Hippocampal formation (tissue), 2 donors: Measurements from ENCODE around the gene APLF.
"Not testable (repeated sequence)": the region's sequence is repeated elsewhere in the genome, so short reads cannot be mapped to it uniquely, and the experiment has no call there.

Source experiments
- DNase-seq, 2 donors: peaks; one replicate each; lab custom pipeline; 2025; lab: John Stamatoyannopoulos, UW

Gene APLF

DNA sequence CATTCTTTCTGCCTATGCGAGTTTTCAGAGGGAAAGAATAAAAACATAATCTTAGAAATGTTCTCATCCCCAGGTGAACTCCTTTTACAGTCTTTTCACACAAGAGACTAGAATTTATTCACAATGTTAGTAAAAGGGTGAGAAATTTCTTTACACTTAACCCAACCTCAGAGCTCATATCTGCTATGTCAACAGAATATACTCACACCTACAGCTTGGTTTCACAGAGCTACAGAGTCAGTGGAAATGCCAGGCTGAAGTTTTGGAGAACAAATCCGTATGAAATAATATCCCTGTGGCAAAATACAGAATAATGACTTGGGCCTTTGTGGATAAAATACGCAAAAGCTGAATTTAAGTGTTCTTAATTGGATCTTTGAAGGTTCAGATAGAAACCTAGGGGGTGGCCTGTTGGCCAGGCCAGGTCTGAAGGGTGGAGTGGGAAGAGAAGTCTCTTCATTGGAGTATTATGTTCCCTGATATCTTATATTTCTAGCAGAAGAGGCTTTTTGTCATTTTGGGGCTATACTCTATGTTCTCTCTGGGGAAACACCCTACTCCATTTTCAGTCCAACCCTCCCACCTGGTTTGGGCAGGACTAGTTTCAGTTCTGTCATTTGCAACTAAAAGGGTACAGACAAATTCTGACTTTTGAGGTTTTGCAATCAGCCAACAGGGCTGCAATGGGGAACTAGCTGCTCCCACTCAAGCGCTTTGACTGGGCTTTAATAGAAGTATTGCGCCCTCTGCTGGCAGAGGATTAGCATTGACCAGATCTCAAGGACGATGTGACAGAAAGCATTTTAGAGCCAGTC is 26.0 kb upstream of the APLF start:
- DNase-seq: peak; percentile 72 to 91

DNA sequence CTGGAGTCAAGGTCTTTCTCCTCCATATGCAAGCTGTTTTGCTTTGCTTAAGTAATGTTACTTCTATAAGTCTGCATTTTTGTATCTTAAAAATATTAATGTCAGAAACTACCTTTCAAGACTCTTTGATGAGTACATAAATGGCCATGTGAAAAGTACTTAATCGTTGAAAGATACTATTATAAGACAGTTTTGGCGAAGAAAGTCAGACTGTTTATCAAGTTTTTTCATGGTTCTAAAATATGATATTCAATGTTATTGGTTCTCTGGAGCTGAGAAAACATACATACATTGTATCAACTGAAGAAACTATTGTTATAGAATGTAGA is 25.4 kb upstream of the APLF start:
- DNase-seq: no peak

DNA sequence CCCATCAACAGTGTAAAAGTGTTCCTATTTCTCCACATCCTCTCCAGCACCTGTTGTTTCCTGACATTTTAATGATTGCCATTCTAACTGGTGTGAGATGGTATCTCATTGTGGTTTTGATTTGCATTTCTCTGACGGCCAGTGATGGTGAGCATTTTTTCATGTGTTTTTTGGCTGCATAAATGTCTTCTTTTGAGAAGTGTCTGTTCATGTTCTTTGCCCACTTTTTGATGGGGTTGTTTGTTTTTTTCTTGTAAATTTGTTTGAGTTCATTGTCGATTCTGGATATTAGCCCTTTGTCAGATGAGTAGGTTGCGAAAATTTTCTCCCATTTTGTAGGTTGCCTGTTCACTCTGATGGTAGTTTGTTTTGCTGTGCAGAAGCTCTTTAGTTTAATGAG is 21.0 kb upstream of the APLF start:
- DNase-seq: not testable (repeated sequence)

DNA sequence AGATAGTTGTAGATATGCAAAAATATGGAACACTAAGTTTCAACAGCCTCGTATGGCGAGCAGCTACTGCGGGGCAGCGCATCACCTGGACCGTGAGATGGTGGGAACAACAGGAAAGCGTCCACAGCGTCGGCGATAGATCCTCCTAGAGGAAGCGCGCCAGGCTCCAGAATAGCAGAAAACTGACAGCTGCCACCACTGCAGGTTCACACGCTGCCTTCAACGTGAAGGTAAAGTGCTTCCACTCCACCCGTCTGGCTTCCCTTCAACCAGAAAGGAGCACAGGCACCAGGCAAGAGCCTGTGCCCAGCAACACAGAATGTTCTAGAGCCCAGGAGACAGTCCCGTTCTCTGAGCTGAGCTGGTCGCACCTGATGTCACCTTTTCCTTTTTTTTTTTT is 20.3 kb upstream of the APLF start:
- no peak for DNase-seq

DNA sequence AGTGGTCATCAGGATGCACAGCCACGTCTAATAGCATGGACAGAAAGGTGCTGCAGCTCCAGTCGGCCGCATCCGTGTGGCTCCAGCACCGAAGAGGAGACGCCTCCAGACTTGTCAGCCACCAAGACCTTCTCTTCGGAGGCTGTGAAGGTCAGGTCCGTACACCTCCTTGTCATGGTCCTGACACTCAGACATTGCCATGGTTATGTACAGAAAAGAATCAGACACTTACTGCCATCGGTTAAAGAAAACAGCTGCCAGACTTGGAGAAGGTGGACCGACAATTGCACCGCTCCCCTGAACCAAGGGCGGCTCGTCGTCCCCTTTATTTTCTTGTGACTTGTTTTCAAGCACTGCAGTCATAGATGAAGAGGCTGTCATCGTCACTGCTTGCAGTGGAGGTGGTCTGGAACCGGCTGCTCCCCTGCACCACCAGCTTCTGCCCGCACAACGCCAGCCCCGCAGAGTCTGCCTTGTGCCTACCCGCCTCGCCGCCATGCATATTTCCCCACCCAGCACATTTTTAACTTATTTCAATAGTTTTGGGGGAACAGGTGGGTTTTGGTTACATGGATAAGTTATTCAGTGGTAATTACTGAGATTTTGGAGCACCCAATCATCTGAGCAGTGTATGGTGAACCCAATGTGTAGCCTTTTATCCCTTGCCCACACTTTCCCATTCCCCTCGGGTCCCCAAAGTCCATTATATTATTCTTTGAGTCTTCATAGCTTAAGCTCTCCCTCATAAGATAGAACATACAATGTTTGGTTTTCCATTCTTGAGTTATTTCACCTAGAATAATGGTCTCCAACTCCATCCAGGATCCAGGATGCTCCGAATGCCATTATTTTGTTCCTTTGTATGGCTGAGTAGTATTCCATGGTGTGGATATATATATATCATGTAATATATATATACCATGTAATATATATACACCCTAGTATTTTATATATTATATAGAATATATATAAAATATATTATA is 18.4 kb upstream of the APLF start:
- DNase-seq: no peak

DNA sequence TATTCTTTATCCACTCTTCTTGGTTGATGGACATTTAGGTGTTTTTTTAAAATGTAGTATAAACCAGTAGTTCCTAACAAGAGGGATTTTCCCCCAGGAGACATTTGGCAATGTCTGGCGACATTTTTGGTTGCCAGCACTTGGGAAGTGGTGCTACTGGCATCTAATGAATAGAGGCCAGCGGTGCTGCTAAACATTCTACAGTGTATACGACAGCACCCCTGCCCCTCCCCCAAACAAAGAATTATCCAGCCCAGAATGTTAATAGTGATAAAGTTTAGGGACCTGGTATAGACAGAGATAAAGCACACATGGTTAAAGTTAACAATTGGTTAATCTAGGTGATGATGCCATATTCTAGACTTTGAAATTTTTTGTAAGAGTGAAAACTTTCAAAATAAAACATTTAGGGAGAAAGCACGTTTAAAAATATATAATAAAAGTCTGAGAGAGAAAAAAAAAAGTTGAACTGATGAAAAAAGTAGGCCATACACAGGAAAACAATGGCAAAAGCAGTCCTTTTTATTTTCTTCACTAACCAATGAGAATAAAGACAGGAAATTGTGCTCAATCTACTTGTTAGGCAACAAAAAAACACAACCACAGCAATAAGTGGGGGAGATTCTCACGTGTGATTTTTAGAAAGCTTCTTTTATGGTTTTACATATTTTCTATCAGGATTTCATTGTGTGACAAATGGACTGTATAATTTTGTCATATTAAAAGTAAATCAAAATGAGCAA is 15.1 kb upstream of the APLF start:
- DNase-seq: no peak

DNA sequence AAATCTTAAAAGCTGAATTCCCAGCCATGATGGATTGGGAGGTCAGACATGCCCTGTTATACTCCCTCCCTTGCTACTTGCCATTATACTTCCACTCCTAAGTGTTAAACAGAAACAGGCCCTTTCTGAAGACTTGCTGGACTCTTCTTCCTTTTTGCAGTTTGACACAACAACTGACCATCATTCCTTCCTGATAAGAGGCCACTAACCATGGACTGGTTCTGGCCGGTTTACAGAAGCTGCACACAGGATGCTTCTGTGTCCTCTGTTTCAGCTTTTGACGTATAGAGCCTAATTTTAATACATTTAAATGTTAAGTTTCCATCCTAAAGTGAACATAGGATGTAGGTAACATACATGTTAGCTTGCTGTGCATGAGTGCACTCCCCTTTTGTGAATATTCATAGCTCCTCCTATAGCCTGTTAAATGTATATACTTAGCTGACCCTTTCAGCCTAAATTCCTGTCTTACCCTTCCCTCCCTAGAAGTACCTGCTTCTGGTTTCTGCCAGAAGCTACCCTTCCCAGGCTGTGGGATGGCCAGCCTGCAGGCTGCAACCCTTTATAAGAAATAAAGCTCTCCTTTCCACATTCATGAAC is 13.5 kb upstream of the APLF start:
- no peak for DNase-seq

DNA sequence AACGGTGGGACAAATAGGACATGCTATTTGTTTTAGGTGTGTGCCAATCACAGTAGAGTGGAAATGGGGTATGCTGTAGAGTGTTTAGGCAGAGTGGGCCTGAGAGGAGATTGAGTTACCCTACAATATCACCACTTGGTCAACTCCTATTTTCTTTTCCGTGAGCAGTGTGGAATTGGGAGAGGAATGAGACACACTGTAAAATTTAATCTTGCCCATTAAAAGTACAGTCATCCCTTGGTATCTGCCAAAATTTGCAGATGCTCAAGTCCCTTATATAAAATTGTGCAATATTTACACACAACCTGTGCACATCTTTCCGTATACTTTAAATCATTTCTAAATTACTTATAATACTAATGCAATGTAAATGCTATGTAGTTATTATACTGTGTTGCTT is 12.7 kb upstream of the APLF start:
- no peak for DNase-seq

DNA sequence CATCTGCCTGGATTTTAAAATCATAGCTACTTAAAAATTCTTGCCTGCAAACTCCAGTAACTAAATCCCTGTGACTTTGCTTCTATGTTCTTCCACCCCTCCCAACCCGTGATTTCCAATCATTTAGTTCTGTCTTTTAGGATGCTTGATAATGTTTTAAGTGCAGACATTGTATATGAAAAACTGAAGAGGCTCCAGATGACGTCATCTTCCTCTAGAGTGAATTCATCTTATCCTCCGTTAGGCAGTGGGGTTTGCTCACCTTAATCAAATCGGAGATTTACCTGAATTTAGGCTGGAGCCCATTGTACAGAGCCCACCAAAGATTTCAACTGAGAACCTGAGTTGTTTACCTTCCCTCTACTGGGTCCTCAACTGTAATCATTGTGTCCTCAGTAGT is 11.2 kb upstream of the APLF start:
- DNase-seq: no peak

DNA sequence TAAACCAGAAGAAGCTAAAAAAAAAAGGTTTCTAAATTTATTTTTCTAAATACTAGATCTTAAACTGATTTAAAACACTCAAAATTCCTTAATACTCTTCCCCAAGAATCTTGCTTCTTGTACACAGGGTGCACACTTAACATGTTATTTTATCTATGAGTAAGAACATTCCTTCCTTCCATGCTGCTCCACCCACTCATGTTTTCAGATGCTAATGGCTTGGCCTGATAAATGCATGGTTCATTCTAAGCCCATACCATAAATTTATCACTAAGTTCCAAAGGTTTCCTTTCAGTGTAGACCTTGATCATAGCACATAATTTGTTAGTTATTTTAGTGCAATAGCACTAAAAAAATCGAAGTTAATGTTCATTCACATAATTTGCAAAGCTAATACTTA is 8.4 kb upstream of the APLF start:
- no peak for DNase-seq

DNA sequence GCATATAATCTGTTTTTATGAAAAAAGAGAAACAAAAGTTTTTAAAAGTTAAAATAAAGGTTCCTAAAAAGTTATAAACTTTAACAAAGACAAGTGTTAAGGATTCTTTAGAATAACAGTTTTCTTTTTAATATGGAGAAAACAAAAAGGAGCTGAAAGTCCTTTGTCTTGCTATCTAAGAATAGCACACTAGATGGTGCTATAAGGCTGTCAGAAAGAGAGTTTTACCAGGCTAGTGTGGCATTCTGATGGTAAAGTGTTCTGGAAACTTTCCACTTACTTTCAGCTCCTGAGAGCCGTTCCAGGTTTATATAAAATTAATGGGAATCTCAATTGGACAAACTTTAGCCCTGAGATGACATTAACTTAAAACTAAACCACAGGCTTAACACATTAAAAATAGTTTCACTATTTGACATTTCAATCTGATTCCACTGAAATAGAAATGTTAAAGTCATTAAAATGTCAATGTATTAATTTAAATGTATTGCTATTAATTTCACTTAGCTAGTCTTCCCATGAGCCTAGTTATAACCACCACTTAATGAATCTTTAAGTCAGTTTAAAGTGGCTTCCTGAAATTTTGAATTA is 4.0 kb upstream of the APLF start:
- peak in 1 of 2 donors; percentile 72 for DNase-seq

DNA sequence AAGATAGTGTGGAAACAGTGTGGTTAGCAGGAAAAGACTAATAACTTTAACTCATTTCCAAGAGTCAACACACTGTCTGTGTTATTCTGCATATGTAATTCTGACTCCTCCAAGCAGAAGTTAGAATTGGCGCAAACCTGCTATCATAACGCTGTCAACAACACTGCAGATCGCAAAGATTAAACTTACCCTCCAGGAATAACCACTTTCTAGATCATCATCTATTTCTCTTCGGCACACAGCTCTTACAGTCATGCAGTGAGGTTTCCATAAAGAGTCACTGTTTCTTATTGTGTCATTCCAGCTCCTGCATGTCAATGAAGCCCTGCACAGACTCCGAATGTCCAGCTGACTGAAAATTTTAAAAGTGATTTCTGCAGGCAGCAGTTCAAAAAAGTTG is 2.7 kb upstream of the APLF start:
- DNase-seq: no peak

DNA sequence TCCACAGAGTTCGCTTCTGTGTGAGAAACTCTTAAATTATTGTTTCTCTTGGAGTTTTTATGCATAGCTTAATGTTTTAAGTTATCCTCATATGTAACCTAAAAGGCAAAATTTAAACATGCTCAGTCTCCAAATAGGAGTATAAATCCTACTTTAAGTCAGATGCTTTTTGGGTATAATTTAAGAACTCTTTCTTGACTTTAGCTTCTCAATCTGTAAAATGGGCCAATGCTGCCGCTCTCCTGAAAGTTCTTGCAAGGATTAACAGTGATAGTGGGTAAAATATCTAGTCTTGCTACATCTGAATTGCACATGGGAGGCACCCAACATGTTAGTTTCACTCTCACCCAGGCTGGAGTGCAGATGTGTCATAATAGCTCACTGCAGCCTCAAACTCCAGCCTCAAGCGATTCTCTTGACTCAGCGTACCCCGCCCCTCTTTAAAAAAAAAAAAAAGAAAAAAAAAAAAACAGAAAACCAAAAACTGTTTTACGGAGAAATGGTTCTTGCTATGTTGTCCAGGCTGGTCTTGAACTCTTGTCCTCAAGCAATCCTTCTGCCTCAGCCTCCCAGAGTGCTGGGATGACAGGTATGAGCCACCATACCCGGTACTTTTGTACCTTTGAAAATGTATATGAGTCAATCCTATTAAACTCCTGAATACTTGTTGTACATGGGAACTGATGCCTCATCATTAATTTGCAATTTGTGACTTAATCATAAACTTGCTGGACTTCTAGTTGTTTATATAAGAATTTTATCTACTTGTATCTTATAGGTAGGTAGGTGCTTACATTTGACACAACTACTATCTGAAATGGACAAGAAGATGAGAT is 2.1 kb upstream of the APLF start:
- no peak for DNase-seq

DNA sequence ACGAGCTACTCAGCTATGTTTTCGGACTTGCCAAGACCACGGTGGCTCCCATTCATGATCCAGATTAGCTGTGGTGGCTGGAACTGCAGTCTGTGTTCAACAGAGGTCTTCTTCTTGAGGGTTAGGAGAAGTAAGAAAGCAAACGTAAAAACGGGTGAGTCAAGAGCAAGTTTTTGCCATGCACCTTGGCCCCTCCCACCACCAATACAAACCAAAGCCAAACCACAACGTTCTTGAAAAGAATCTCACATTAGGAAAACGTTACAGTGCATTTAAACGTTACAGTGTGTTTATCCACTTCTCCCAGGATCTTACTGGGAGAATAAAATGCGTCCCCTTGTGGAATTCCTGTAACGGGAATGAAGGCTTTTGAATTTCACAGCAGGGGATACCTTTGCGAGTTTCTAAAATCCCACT is 1.0 kb upstream of the APLF start:
- DNase-seq: no peak

DNA sequence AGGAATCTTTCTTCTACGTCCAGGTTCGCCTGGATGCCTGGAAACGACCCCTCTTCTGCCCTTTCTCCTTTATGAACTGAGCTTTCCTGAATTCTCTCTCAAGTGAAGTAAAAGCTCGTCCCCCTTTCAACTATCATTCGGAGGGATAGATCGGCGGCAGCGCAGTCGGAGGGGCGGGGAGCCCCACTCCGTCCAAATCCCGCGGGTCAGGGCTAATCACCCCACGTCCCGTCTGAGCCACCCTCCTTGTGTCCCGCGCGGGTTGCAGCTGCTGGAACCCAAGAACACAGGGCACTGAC is 658 bp upstream of the APLF start:
- no peak for DNase-seq

DNA sequence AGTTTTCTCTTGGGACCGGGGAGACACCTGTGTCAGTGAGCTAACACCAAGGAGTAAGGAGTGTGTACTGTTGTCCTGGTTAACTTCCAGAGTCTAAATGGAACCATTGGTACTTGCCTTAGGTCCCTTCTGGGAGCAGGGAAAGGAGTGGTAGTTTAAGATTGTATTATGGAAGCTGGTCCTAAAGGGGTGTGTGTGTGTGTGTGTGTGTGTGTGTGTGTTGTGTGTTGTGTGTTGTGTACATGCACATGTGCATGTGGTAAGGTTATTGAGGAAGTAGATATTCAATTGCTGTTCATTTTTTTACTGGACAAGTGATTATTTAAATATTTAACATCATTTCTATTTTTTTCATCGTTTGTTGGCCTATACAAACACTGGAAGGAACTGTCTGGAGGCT is 1.4 kb downstream of the APLF start:
- DNase-seq: no peak

DNA sequence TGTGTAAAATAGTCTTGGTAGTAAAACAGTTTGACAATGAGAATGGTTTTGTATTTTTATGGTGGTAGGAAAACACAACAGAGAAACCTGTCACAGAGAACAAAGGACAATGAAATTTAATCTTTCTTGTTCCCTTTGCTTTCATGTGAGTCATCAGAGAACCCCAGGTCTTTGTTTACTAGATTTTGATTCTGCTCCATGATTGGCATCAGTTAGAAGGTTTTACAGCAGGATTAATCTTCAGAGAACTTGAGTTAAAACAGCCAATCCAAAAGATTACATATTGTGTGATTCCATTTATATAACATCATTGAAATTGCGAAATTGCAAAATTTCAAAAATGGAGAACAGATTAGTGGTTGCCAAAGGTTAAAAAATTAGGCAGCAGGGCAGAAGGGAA is 2.5 kb downstream of the APLF start:
- no peak for DNase-seq

DNA sequence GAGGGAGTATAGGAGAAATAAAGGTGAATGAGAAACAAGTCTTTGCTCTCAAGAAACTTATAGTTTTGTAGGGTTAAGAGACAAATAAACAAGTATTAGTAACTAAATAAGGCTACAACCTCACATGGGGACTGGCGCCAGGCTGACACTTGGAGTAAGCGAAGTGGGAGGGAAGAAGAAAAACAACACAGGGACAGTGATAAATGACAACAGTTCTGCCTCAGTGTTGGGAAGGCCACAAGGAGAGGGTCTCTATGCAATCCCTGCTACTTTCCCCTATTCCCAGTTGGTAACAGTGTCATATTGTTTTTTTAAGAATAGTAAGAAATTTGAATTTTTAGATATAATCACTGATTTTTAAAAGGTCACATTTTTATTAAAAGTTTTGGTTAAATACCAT is 4.0 kb downstream of the APLF start:
- no peak for DNase-seq

DNA sequence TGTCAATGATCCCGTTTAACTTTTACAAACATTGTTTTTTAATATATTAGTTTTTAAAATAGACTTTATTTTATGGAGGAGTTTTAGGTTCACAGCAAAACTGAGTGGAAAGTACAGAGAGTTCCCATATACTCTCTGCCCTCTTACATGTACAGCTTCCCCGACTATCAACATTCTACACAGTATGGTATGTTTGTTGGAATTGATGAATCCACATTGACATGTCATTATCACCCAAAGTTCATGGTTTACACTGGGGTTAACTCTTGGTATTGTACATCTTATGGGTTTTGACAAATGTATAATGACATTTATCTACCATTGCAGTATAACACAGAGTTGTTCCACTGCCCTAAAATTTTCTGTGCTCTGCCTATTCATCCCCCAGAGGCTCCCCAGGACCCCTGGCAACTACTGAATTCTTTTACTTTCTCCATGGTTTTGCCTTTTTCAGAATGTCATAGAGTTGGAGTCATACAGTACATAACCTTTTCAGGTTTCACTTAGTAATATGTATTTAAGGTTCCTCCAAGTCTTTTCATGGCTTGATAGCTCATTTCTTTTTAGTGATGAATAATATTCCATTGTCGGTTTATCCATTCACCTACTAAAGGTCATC is 5.5 kb downstream of the APLF start:
- DNase-seq: no peak

DNA sequence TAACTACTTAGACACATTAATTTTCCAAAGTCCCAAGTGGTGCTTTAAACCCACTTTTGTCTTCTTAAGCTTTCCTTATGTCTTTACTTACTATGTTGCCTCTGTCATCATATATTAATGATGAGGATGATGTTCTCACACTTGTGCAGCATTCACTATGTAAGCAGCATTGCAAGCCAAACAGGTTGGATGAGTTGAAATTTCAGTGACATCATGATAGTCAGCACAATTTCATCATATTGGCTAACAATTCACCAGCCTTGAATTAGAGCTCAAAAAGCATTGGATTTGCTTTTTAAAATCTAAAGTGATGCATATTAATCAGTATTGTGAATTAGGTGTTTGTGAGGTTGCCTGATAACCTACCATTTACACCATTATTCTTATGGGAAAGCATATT is 7.7 kb downstream of the APLF start:
- DNase-seq: no peak

DNA sequence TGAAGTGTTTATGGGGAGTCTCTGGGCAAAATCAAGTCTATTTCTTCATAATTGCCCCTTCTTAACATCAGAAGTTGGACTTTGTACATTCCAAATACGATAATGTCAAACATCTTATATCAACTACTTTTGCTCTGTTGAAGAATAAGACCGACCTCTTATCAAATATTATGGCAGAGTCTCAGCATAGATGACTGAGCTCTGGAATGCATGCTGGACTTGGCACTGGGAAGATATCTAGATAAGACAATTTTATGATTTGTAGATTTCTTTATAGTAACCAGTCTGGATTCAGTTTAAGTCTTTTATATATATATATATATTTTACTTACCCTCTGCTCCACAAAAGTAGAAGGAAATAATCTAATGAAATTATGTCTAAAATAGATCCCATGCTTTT is 8.2 kb downstream of the APLF start:
- no peak for DNase-seq
